ENCODE measurements around the gene KIRREL3.

DNA sequence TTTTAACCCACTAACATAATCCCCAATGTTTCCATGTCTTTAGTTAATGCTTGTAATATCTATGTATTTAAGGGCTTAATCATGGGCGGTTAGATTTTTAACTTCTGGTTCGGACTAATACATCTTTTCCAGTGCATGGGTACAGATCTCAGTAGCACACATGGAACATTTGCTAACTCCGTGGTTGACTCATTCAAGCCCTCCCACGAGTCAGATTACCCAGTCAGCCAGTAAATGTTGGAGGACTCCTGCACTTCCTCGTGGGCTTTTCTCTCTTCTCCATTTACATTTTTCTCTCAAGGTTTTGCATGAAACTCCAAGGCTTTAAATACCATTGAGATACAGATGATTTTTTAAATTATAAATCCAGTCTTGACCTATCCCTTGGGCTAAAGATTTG is 331.2 kb downstream of the KIRREL3 start:
- TF ChIP-seq, protein P1, sequence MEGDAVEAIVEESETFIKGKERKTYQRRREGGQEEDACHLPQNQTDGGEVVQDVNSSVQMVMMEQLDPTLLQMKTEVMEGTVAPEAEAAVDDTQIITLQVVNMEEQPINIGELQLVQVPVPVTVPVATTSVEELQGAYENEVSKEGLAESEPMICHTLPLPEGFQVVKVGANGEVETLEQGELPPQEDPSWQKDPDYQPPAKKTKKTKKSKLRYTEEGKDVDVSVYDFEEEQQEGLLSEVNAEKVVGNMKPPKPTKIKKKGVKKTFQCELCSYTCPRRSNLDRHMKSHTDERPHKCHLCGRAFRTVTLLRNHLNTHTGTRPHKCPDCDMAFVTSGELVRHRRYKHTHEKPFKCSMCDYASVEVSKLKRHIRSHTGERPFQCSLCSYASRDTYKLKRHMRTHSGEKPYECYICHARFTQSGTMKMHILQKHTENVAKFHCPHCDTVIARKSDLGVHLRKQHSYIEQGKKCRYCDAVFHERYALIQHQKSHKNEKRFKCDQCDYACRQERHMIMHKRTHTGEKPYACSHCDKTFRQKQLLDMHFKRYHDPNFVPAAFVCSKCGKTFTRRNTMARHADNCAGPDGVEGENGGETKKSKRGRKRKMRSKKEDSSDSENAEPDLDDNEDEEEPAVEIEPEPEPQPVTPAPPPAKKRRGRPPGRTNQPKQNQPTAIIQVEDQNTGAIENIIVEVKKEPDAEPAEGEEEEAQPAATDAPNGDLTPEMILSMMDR (conservative IDR thresholded peaks at IDR 0.05; ENCODE audit: low read depth, low read length), result no peak
- TF ChIP-seq CEBPB (IDR thresholded peaks at IDR 0.05; ENCODE audit: low read depth, low read length) (no peak), CHD1 (IDR thresholded peaks at IDR 0.05; ENCODE audit: low read depth, low read length) (no peak), USF2 (IDR thresholded peaks at IDR 0.05; ENCODE audit: low read depth, low read length) (no peak), RCOR1 (IDR thresholded peaks at IDR 0.05; ENCODE audit: insufficient replicate concordance, low read length) (no peak), NFE2L2 (IDR thresholded peaks at IDR 0.05; ENCODE audit: low read depth, low read length) (no peak), MXI1 (IDR thresholded peaks at IDR 0.05; ENCODE audit: borderline replicate concordance, low read depth, low read length) (no peak), MAFK (IDR thresholded peaks at IDR 0.05; ENCODE audit: low read depth, low read length) (no peak), POLR2A (IDR thresholded peaks at IDR 0.05; ENCODE audit: low read depth, low read length) (no peak), SMC3 (IDR thresholded peaks at IDR 0.05; ENCODE audit: low read depth, low read length) (no peak), BHLHE40 (IDR thresholded peaks at IDR 0.05; ENCODE audit: low read depth, low read length) (no peak), FOS (IDR thresholded peaks at IDR 0.05; ENCODE audit: low read depth, low read length) (0 out of 2 replicates have a peak, but pooled peaks have one; percentile 14), MAZ (IDR thresholded peaks at IDR 0.05; ENCODE audit: borderline replicate concordance, low read depth, low read length) (no peak)

Data from IMR-90 (cell line).